ENCODE measurements around the gene BTNL9. TPM values are rescaled to one million over a fixed set of nuclear protein-coding genes. Genes with fewer than 3 reads are reported as not detected.
A peak's percentile ranks its signal among the peaks of the same experiment; 100 is the strongest.
"Not testable (repeated sequence)": the region's sequence is repeated elsewhere in the genome, so short reads cannot be mapped to it uniquely, and the experiment has no call there.

Gene BTNL9
- total RNA-seq, 6 donors from 2014 or later: 71.8 to 634 (median 147) TPM

DNA sequence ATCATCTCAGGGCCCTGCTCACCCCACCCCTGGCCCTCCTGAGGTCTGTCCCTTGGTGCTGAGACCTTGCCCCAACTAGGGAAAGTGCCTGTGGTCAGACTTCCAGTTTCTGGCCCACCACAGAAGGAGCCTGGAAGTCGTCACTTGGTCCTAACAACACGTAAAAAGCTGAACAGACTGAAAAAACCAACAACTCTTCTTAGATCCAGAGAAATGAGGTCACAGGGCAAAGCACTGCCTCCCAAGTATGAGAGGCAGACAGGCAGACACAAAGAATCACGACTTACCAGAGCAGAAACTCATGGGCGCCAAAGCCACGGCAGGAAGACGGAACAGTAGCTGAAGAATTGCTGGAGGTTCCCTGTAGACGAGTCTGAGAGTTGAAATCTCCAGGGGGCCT is 52.4 kb downstream of the BTNL9 start:
- Histone ChIP-seq H3K27ac (no peak overlapping the region), H3K36me3 (no peaks in the 10 kb centered on the region), H3K9me3 (no peaks in the 10 kb centered on the region), H3K27me3 (no peaks in the 10 kb centered on the region), H3K4me3 (no peak overlapping the region), H3K4me1 (no peaks in the 10 kb centered on the region)
- DNase-seq (no peak), ATAC-seq (ENCODE audit: low FRiP score in 2 of 2) (no peak)
- 74 to 81% methylated on average over 7 of the region's 7 CpGs for WGBS, 2 donors
- no peak for TF ChIP-seq POLR2AphosphoS5 (IDR thresholded peaks at IDR 0.05)
- TF ChIP-seq, protein P1, sequence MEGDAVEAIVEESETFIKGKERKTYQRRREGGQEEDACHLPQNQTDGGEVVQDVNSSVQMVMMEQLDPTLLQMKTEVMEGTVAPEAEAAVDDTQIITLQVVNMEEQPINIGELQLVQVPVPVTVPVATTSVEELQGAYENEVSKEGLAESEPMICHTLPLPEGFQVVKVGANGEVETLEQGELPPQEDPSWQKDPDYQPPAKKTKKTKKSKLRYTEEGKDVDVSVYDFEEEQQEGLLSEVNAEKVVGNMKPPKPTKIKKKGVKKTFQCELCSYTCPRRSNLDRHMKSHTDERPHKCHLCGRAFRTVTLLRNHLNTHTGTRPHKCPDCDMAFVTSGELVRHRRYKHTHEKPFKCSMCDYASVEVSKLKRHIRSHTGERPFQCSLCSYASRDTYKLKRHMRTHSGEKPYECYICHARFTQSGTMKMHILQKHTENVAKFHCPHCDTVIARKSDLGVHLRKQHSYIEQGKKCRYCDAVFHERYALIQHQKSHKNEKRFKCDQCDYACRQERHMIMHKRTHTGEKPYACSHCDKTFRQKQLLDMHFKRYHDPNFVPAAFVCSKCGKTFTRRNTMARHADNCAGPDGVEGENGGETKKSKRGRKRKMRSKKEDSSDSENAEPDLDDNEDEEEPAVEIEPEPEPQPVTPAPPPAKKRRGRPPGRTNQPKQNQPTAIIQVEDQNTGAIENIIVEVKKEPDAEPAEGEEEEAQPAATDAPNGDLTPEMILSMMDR (IDR thresholded peaks at IDR 0.05): no peak
- no peak for TF ChIP-seq POLR2A (IDR thresholded peaks at IDR 0.05)
- no peak for TF ChIP-seq EP300 (IDR thresholded peaks at IDR 0.05)

DNA sequence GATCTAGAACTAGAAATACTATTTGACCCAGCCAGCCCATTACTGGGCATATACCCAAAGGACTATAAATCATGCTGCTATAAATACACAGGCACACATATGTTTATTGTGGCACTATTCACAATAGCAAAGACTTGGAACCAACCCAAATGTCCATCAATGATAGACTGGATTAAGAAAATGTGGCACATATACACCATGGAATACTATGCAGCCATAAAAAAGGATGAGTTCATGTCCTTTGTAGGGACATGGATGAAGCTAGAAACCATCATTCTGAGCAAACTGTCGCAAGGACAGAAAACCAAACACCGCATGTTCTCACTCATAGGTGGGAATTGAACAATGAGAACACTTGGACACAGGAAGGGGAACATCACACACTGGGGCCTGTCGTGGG is 55.1 kb downstream of the BTNL9 start:
- not testable (repeated sequence) for H3K4me3 ChIP-seq; ATAC-seq (ENCODE audit: low FRiP score in 2 of 2); H3K9me3 ChIP-seq; H3K4me1 ChIP-seq; H3K27ac ChIP-seq; H3K36me3 ChIP-seq; DNase-seq
- 63 to 93% methylated on average over 1 to 3 of the region's 3 CpGs for WGBS, 2 donors
- peaks cover 0 to 15% (median 6%) of the 10 kb centered on the region in 4 donors for H3K27me3 ChIP-seq

DNA sequence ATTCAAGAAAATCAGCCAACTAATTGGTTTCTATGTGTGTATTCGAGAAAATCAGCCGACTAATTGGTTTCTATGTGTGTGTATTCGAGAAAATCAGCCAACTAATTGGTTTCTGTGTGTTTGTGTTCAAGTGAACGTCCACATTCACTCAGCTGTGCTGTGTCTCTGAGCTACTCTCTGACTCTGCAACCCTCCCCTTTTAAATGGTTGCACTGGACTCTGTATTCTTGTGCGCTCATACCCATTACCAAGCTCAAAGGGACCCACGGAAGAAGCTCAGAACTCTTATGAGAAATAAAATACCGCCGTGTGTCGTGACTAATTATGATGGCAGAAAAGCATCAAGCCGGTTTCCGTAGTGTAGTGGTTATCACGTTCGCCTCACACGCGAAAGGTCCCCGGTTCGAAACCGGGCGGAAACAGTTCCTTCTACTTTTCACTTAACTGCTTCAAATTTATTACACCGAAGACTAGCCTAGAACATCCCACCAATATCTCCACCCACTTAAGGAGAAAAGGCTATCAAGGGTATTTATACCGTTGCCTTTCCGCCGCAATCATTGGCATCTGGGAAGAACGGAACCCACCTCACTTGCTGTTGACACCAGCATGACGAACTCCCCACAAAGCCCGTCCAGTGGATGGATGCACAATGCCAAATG is 56.8 kb downstream of the BTNL9 start:
- H3K4me3 ChIP-seq; H3K27ac ChIP-seq; H3K36me3 ChIP-seq; H3K9me3 ChIP-seq; ATAC-seq (ENCODE audit: low FRiP score in 2 of 2); DNase-seq: not testable (repeated sequence)
- WGBS, 2 donors: no CpG with 5 or more reads among the region's 26 CpGs
- peaks cover 0 to 14% (median 3%) of the 10 kb centered on the region in 4 donors for H3K4me1 ChIP-seq
- peaks cover 0 to 15% (median 7%) of the 10 kb centered on the region in 4 donors for H3K27me3 ChIP-seq

DNA sequence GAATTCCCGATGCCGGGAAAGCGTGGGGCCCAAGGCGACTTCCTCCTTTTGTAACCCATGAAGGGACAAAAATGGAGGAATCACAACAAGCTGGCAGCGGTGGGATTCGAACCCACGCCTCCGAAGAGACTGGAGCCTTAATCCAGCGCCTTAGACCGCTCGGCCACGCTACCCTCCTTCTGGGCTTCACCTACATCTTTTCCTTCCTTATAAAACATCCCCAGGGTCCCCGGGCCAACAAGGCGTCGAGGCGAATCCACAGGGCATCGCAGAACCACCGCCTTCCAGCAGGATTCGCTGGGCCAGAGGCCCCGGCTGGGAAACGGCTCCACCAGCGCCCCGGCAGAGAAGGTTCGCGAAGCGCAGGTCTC is 57.3 kb downstream of the BTNL9 start:
- ATAC-seq (ENCODE audit: low FRiP score in 2 of 2); H3K9me3 ChIP-seq; H3K4me3 ChIP-seq; H3K27ac ChIP-seq; DNase-seq; H3K36me3 ChIP-seq: not testable (repeated sequence)
- Histone ChIP-seq H3K27me3 (peaks cover 0 to 15% (median 7%) of the 10 kb centered on the region in 4 donors), H3K4me1 (peaks cover 0 to 14% (median 3%) of the 10 kb centered on the region in 4 donors)
- WGBS, 2 donors: no CpG with 5 or more reads among the region's 26 CpGs

DNA sequence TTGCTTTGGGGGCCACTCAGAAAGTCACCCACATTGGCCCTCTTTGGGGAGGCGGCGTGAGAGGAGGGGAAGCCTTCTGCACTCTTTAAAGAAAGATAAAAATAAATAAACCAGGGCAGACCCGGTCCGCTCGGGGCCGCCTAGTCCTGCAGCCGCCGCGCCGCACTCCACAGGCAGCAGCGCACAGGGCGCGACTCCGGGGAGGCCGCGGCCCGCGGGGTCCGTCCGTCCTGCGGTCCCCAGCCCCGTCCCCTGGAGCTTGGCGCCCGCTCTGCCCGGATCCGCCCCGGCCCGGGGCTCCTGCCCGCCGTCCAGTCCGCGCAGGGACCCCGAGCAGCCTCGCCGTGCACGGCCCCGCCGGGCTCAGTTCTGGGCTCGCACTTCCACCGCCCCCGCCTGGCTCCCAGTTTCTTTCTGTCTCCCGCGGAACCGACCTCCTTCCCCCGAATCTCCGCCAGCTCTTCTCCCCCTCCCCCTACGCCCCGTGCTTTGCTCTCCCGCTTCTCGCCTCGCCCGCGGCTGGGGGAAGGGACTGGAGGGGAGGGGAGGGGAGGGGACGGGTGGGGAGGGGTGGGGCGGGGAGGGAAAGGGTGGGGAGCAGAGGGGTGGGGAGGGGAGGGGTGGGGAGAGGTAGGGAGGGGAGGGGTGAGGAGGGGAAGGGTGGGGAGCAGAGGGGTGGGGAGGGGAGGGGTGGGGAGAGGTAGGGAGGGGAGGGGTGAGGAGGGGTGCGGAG is 57.9 kb downstream of the BTNL9 start:
- Histone ChIP-seq H3K27me3 (peaks cover 0 to 15% (median 7%) of the 10 kb centered on the region in 4 donors), H3K4me1 (peaks cover 0 to 14% (median 3%) of the 10 kb centered on the region in 4 donors)
- WGBS, 2 donors: no CpG with 5 or more reads among the region's 56 CpGs
- not testable (repeated sequence) for DNase-seq; H3K36me3 ChIP-seq; H3K4me3 ChIP-seq; H3K9me3 ChIP-seq; ATAC-seq (ENCODE audit: low FRiP score in 2 of 2); H3K27ac ChIP-seq

DNA sequence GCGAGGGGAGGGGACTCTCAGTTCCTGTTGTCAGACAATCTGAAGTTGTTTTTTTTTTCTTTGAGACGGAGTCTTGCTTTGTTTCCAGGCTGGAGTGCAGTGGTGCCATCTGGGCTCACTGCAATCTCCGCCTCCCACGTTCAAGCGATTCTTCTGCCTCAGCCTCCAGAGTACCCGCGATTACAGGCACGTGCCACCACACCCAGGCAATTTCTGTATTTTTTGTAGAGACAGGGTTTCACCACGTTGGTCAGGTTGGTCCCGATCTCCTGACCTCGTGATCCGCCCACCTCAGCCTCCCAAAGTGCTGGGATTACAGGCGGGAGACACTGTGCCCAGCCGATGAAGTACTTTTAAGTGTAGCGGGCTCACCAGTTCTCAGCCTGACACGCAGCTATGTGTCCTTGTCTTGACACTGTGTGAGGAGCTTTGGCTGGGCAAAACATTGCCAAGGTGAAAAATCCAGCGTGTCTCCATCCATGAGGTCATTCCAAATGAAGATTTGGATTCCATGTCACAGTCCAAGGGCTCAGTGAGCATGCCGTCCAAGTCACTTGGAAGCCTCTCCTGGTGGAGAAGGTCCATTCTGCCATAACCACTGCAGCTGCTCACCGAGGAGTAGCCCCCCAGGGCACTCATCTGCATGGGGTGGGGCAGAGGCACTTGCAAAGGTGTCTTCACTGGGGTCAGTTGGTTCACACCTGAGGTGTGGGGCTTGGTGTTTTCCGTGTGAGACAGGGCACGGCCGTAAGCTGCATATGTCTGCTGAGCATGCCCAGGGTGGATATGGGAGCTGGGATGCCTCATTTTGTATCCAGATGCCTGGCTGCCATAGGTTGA is 58.9 kb downstream of the BTNL9 start:
- H3K9me3 ChIP-seq: no peaks in the 10 kb centered on the region
- TF ChIP-seq POLR2AphosphoS5 (IDR thresholded peaks at IDR 0.05) (no peak), EP300 (IDR thresholded peaks at IDR 0.05) (no peak), POLR2A (IDR thresholded peaks at IDR 0.05) (no peak)
- TF ChIP-seq, protein P1 (IDR thresholded peaks at IDR 0.05): no peak
- no peak for DNase-seq
- H3K36me3 ChIP-seq: no peaks in the 10 kb centered on the region
- peak in 1 of 2 donors; percentile 11 for ATAC-seq (ENCODE audit: low FRiP score in 2 of 2)
- 21 to 23% methylated on average over 11 to 21 of the region's 22 CpGs for WGBS, 2 donors
- H3K27ac ChIP-seq: no peak overlapping the region
- H3K4me3 ChIP-seq: no peak overlapping the region
- peaks cover 0 to 14% (median 3%) of the 10 kb centered on the region in 4 donors for H3K4me1 ChIP-seq
- peaks cover 0 to 15% (median 7%) of the 10 kb centered on the region in 4 donors for H3K27me3 ChIP-seq

Measured in upper lobe of left lung (tissue), 6 donors.